Fibroblast of villous mesenchyme (primary cell): ENCODE measurements around the gene EN2. TPM values are rescaled to one million over a fixed set of nuclear protein-coding genes. Genes with fewer than 3 reads are reported as not detected.

Experiments used
- DNase-seq: peaks from one replicate; pipeline ENCODE4 v3.0.0-alpha.2; 2010; ENCODE audit warnings: low read depth
- H3K4me3 ChIP-seq: 2 replicates; pipeline ENCODE4 v1.5.1; 2011; ENCODE audit warnings: low read depth, mild to moderate bottlenecking, low read length
- CTCF ChIP-seq: IDR thresholded peaks from 2 replicates; pipeline ENCODE4 v1.5.1; 2012; ENCODE audit warnings: low read depth, mild to moderate bottlenecking, low read length; ENCODE audit not compliant: insufficient read depth
- total RNA-seq: library from RNA; depleted of rRNA; stranded (reverse); fragments of >200 nt; gene quantifications from 2 replicates; pipeline ENCODE4 v1.2.3, GENCODE V29; 2012

Gene EN2
- total RNA-seq, 1 donor = not detected

GRCh38 chr7:155447603-155448002, 10.3 kb upstream of the EN2 start:
- no peak for DNase-seq
- TF ChIP-seq CTCF = no peak
- no peak overlapping the region for H3K4me3 ChIP-seq

GRCh38 chr7:155448632-155449007, 9.3 kb upstream of the EN2 start:
- no peak for DNase-seq
- no peak overlapping the region for H3K4me3 ChIP-seq
- no peak for TF ChIP-seq CTCF

GRCh38 chr7:155449008-155449868, 8.7 kb upstream of the EN2 start:
- no peak overlapping the region for H3K4me3 ChIP-seq
- TF ChIP-seq CTCF = no peak
- DNase-seq = no peak

- no peak for DNase-seq
- no peak for TF ChIP-seq CTCF
- no peak overlapping the region for H3K4me3 ChIP-seq
Measured at GRCh38 chr7:155449869-155450557, 7.9 kb upstream of the EN2 start.

GRCh38 chr7:155450558-155450969, 7.4 kb upstream of the EN2 start:
- DNase-seq = no peak
- H3K4me3 ChIP-seq = no peak overlapping the region
- TF ChIP-seq CTCF = no peak

- H3K4me3 ChIP-seq = no peak overlapping the region
- no peak for TF ChIP-seq CTCF
- no peak for DNase-seq
Measured at GRCh38 chr7:155450970-155451801, 6.7 kb upstream of the EN2 start.
